ENCODE measurements around the gene CASP14.
"Not testable (repeated sequence)": the region's sequence is repeated elsewhere in the genome, so short reads cannot be mapped to it uniquely, and the experiment has no call there.

The CASP14 gene

GRCh38 chr19:15072930-15073647 is 23.8 kb downstream of the CASP14 start:
- no peak for DNase-seq (ENCODE audit: low read depth)

DNA sequence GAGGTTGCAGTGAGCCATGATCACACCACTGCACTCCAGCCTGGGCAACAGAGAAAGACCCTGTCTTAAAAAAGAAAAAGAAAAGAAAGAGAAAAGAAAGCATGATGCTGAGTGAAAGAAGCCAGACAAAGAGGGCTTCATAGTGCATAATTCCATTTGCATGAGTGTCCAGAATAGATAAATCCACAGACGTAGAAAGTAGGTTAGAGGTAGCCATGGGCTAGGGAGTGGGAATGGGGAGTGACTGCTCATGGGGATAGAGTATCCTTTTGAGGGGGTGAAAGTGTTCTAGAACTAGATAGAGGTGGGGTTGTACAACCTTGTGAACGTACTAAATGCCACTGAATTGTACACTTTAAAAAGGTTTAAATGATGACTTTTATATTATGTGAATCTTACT is 25.1 kb downstream of the CASP14 start:
- DNase-seq (ENCODE audit: low read depth) = no peak

DNA sequence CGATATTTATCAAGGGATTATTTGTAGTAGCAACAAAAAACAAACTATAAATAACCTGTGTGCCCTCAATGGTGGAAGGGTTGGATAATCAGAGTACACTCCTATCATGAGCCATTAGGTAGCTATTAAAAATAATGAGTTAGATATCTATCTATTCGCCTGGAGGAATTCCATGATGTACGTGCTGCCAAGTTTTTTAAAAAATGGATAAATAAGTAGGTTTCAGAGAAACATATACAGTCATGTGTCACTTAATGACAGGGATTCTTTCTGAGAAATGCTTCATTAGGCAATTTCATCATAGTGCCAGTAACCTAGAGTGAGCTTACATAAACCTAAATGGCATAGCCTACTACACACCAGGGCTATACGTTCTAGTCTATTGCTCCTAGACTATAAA is 26.5 kb downstream of the CASP14 start:
- DNase-seq (ENCODE audit: low read depth) = no peak

GRCh38 chr19:15080002-15080401 is 30.7 kb downstream of the CASP14 start:
- not testable (repeated sequence) for DNase-seq (ENCODE audit: low read depth)

GRCh38 chr19:15081911-15082310 is 32.6 kb downstream of the CASP14 start, which contains the start of gene OR1I1:
OR1I1 (plus strand) TSS chr19:15082211; CDS start chr19:15087066, 4,855 bp downstream.
- DNase-seq (ENCODE audit: low read depth) = no peak

DNA sequence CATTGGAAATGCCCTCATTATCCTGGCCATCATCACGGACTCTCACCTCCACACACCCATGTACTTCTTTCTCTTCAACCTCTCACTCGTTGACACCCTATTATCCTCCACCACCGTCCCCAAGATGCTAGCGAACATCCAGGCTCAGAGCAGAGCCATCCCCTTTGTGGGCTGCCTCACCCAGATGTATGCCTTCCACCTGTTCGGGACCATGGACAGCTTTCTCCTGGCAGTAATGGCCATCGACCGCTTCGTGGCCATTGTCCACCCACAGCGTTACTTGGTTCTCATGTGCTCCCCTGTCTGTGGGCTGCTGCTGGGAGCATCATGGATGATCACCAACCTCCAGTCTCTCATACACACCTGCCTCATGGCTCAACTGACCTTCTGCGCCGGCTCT is 37.9 kb downstream of the CASP14 start:
- DNase-seq (ENCODE audit: low read depth) = no peak

DNA sequence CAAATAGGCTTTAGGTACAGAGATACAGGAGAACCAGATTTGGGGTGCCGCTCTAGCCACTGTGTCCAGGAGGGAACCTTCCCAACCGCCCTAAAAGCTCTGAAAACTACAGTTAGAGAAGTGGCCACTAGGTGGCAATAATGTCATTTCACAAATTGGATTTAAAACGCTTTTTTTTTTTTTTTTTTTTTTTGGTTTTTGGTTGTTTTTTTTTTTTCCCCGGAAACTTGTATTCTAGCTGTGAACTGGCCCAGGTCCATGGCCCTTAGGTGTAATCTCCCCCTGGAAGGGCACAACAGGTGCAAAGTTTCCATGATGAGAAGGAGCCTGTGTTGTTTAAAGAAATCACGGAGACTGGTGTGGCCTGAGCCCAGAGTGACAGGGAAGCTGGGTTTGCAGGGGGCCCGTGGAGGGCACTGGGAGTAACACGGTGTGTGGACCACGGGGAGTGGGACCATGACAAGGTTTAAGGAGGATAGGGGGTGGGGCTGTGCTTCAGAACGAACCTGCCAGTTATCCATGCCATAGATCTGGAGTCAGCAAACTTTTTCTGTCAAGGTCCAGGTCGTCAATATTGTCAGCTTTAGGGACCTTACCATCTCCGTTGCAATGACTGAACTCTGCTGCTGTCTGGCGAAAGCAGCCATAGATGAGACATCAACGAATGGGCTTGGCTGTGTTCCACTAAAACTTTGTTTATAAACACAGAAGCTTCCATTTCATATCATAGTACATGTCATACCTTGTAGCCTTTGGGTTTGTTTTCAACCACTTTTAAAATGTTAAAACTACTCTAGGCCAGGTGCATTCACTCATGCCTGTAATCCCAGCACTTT is 42.9 kb downstream of the CASP14 start:
- DNase-seq (ENCODE audit: low read depth) = peak; percentile 44

DNA sequence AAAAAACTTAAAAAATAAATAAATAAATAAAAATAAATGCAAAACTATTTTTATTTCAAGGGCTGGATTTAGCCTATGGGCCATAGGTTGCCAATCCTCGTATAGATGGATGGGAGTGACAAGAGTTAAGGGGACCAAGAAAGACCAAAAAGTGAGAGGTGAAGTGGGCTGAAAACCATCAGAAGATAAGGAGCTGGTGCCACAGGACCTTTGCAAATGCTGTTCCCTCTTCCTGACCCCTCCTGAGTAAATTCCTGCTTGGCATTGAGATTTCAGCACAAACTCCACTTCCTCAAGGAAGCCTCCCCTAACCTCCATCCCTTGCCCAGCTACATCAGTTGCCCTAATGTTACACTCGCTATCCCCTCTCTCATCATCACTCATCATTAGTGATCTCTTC is 43.7 kb downstream of the CASP14 start:
- DNase-seq (ENCODE audit: low read depth) = no peak

GRCh38 chr19:15096223-15096622 is 46.9 kb downstream of the CASP14 start:
- DNase-seq (ENCODE audit: low read depth) = no peak

- not testable (repeated sequence) for DNase-seq (ENCODE audit: low read depth)
These were observed 48.7 kb downstream of the CASP14 start for GRCh38 chr19:15097980-15098379.

- no peak for DNase-seq (ENCODE audit: low read depth)
These were observed 49.2 kb downstream of the CASP14 start for GRCh38 chr19:15098460-15098859.

DNA sequence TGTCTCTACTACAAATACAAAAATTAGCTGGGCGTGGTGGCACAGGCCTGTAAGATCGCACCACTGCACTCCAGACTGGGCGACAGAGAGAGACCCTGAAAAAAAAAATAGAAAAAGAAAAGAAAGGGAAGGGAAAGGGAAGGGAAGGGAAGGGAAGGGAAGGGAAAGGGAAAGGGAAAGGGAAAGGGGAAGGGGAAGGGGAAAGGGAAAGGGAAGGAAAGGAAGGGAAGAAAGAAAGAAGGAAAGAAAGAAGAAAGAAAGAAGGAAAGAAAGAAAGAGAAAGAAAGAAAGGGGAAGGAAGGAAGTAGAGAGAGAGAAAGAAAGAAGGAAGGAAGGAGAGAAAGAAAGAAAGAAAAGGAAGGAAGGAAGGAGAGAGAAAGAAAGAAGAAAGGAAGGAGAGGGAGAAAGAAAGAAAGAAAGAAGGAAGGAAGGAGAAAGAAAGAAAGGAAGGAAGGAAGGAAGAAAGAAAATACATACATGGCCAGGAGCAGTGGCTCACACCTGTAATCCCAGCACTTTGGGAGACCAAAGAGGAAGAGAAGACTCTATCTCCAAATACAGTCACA is 49.8 kb downstream of the CASP14 start:
- no peak for DNase-seq (ENCODE audit: low read depth)

DNA sequence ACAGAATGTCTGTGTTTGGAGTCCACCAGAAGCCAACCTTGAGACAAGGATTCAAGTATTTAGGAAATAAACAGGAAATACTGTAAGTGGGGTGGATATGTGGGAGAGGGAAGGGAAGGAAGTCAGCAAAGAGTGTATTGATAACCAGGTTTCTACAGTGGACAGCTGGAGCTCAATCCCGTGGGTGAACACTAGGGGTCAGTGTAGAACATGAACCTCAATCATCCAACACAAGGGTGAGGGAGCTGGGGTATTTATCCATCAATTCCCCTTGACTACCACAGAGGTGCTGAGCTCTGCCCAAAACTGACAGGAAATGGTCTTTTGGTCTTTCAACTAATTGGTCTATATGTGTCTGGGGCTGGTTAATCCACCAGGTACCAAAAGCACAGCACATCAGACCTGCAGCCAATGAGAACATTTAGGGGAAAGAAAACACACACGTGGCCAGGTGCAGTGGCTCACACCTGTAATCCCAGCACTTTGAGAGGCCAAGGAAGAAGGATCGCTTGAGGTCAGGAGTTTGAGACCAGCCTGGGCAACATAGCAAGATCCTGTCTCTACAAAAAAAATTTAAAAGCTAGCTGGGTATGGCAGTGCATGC is 52.3 kb downstream of the CASP14 start:
- DNase-seq (ENCODE audit: low read depth) = no peak

- DNase-seq (ENCODE audit: low read depth) = no peak
These were observed 54.7 kb downstream of the CASP14 start for GRCh38 chr19:15104003-15104402.

- DNase-seq (ENCODE audit: low read depth) = no peak
These were observed 55.1 kb downstream of the CASP14 start for GRCh38 chr19:15104411-15104810.

DNA sequence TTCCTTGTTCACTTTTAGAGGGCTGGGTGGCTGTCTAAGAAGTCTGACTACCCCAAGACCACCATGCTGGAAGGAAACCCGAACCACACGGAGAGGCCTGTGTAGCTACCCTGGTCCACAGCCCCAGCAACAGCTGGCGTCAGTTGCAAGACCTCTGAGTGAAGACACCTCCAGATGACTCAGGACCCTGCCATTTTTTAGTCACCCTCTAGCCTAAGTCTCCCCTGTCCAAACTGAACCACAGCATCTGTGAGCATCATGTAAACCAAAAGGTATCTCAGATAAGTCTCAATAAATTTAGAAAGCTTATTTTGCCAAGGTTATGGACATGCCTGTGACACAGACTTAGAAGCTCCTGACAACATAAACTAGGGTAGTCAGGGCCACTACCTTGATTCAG is 55.8 kb downstream of the CASP14 start:
- DNase-seq (ENCODE audit: low read depth) = no peak

- DNase-seq (ENCODE audit: low read depth) = peak; percentile 52
These were observed 58.1 kb downstream of the CASP14 start, which contains the start of gene SYDE1 for GRCh38 chr19:15107061-15108010. SYDE1 (plus strand) TSS chr19:15107401; CDS start chr19:15107434, 33 bp downstream.
